ENCODE measurements around the gene CXorf66.
"Not testable (repeated sequence)": the region's sequence is repeated elsewhere in the genome, so short reads cannot be mapped to it uniquely, and the experiment has no call there.

The CXorf66 gene

DNA sequence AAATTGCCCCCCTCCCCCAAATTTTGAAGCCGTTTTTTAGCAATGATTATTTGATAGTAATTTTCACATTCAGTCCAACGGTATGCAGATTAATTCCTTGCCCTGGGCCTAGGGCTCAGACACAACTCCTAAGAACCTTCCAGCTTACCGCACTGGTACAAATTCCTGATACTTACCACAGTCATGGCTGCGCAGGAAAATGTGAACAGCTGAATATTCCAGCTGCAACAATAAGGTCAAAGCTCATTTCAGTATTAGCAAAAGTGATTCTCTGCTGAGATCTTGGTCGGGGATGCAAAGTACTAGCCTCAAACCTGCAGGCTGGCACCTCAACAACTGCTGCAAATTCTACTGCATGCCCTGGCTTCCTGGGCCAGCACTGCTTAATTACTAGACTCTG is 35.4 kb downstream of the CXorf66 start:
- DNase-seq (ENCODE audit: low read depth), result no peak

GRCh38 chrX:139924696-139925095 is 40.6 kb downstream of the CXorf66 start:
- no peak for DNase-seq (ENCODE audit: low read depth)

GRCh38 chrX:139924069-139924695 is 41.1 kb downstream of the CXorf66 start:
- DNase-seq (ENCODE audit: low read depth), result no peak

DNA sequence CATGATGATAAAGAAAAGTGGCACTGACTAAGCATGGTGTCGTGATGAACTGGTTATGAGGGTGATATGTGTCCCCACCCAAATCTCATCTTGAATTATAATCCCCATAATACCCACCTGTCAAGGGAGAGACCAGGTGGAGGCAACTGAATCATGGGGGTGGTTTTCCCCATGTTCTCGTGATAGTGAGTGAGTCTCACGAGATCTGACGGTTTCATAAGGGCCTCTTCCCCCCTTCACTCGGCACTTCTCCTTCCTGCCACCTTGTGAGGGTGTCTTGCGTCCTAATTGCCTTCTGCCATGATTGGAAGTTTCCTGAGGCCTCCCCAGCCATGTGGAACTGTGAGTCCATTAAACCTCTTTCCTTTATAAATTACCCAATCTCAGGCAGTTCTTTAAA is 44.2 kb downstream of the CXorf66 start:
- DNase-seq (ENCODE audit: low read depth), result not testable (repeated sequence)

DNA sequence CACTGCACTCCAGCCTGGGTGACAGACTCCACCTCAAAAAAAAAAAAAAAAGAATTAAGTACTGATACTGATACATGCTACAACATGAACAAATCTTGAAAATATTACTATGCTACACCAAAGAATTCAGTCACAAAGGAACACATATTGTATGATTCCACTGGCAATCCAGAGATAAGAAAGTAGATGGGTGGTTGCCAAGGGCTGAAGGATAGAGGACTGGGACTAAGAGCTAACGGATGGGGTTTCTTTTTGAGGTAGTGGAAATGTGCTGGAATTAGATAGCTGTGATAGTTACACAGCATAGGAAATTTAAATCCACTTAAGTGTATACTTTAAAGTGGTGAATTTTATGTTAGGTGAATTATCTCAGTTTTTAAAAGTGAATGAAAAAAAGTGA is 45.0 kb downstream of the CXorf66 start:
- no peak for DNase-seq (ENCODE audit: low read depth)

DNA sequence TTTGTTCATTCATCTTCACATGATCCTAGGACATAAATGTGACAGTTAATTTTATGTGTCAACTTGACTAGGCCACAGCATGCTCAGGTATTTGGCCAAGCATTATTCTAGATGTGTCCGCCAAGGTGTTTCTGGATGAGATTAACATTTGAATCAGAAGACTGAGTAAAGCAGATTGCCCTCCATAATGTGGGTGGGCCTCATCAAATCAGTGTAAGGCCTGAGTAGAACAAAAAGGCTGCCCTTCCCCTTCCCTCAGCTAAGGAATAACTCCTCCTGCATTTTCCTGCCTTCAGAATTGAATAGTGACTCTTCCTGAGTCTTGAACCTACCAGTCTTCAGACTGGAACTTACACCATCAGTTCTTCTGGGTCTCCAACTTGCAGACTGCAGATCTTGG is 50.9 kb downstream of the CXorf66 start:
- DNase-seq (ENCODE audit: low read depth), result no peak

DNA sequence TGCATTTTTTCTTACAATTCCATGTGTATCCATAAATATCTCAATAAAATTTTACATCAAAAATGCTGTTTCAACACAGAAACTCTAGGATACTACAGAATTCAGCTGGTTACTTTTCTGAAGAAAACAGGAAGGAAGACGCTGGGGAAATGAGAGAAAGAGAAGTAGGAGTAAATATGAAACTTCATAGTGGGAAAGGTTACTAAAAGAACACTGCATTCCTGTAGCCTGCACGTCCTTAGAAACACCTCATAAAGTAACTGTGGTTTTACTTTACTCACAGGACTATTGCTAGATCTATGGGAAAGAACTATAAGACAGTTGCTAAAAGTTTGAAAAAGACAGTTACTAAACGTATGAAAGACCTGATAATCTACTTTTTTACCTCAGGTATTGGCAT is 55.6 kb downstream of the CXorf66 start:
- DNase-seq (ENCODE audit: low read depth), result no peak

GRCh38 chrX:139907078-139907477 is 58.2 kb downstream of the CXorf66 start:
- no peak for DNase-seq (ENCODE audit: low read depth)

DNA sequence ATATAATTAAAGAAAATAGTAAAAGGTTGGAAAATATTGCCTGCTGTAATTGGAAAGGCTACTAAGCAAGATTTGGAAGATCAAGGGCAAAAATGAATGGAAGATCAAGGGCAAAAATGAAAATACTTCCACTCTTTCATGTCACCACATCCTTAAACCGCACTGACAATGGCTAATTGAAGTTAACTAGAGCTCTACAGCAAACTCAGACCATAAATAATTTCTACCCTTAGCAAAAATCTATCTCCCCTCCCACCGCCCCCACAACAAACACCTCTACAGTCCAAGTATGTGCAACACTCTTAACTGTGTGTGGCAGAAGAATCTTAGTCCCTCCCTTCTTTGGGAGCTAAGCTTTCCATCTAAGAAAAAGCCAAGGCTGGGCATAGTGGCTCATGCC is 59.6 kb downstream of the CXorf66 start:
- DNase-seq (ENCODE audit: low read depth), result no peak

Data from non-pigmented ciliary epithelial cell (primary cell).